KMS-11 (cell line): ENCODE results near the gene COX10.

Experiments
- H2AFZ ChIP-seq: fragments of 200-600 bp; sonication (generic); 2 replicates; pipeline ENCODE4 v1.6.1; 2016; ENCODE audit warnings: antibody characterized with exemption, mixed run types, low read depth
- H3K27ac ChIP-seq: fragments of 200-600 bp; sonication (generic); 2 replicates; pipeline ENCODE4 v1.6.1; 2016; ENCODE audit warnings: mild to moderate bottlenecking, mixed run types
- H3K27me3 ChIP-seq: fragments of 200-600 bp; sonication (generic); 2 replicates; pipeline ENCODE4 v1.6.1; 2017; ENCODE audit warnings: mild to moderate bottlenecking, low read depth, mixed run types, moderate library complexity; ENCODE audit not compliant: insufficient read depth
- H3K36me3 ChIP-seq: fragments of 200-600 bp; sonication (generic); 2 replicates; pipeline ENCODE4 v1.6.1; 2017; ENCODE audit warnings: mild to moderate bottlenecking, mixed run types; ENCODE audit not compliant: insufficient read depth
- H3K4me1 ChIP-seq: fragments of 200-600 bp; sonication (generic); 2 replicates; pipeline ENCODE4 v1.6.1; 2016; ENCODE audit warnings: mild to moderate bottlenecking, low read depth, mixed run types; ENCODE audit not compliant: poor library complexity, severe bottlenecking
- H3K4me2 ChIP-seq: fragments of 200-600 bp; sonication (generic); 2 replicates; pipeline ENCODE4 v1.7.0; 2016; ENCODE audit warnings: mild to moderate bottlenecking, mixed run types
- H3K4me3 ChIP-seq: fragments of 200-600 bp; sonication (generic); IDR thresholded peaks from 2 replicates; pipeline ENCODE4 v1.6.1; 2017; ENCODE audit warnings: low read depth, low read length, mixed read lengths; ENCODE audit not compliant: insufficient read depth
- H3K79me2 ChIP-seq: fragments of 200-600 bp; sonication (generic); 2 replicates; pipeline ENCODE4 v1.6.1; 2016; ENCODE audit warnings: low read depth, mixed run types; ENCODE audit not compliant: insufficient read depth
- H3K9ac ChIP-seq: fragments of 200-600 bp; sonication (generic); 2 replicates; pipeline ENCODE4 v1.6.1; 2016; ENCODE audit warnings: mild to moderate bottlenecking, mixed run types
- H4K20me1 ChIP-seq: fragments of 200-600 bp; sonication (generic); 2 replicates; pipeline ENCODE4 v1.6.1; 2016; ENCODE audit warnings: mild to moderate bottlenecking, mixed run types; ENCODE audit not compliant: insufficient read depth
- TF ChIP-seq, protein P1 (sequence below): fragments of 200-600 bp; sonication (generic); conservative IDR thresholded peaks from 2 replicates; pipeline ENCODE4 v1.6.1; 2017; ENCODE audit warnings: low read depth, mild to moderate bottlenecking, antibody characterized with exemption, low read length, moderate library complexity, mixed read lengths

The COX10 gene

GRCh38 chr17:14072881-14073280 lies 3.6 kb downstream of the COX10 start:
- Histone ChIP-seq H2AFZ (no peak overlapping the region), H3K79me2 (peaks cover 13% of the 10 kb centered on the region), H3K27ac (no peak overlapping the region), H3K4me1 (peaks cover 9% of the 10 kb centered on the region), H3K9ac (no peak overlapping the region), H4K20me1 (no peaks in the 10 kb centered on the region), H3K4me3 (no peak overlapping the region), H3K4me2 (no peak overlapping the region), H3K36me3 (no peaks in the 10 kb centered on the region), H3K27me3 (no peaks in the 10 kb centered on the region)
- TF ChIP-seq, protein P1, sequence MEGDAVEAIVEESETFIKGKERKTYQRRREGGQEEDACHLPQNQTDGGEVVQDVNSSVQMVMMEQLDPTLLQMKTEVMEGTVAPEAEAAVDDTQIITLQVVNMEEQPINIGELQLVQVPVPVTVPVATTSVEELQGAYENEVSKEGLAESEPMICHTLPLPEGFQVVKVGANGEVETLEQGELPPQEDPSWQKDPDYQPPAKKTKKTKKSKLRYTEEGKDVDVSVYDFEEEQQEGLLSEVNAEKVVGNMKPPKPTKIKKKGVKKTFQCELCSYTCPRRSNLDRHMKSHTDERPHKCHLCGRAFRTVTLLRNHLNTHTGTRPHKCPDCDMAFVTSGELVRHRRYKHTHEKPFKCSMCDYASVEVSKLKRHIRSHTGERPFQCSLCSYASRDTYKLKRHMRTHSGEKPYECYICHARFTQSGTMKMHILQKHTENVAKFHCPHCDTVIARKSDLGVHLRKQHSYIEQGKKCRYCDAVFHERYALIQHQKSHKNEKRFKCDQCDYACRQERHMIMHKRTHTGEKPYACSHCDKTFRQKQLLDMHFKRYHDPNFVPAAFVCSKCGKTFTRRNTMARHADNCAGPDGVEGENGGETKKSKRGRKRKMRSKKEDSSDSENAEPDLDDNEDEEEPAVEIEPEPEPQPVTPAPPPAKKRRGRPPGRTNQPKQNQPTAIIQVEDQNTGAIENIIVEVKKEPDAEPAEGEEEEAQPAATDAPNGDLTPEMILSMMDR: no peak

DNA sequence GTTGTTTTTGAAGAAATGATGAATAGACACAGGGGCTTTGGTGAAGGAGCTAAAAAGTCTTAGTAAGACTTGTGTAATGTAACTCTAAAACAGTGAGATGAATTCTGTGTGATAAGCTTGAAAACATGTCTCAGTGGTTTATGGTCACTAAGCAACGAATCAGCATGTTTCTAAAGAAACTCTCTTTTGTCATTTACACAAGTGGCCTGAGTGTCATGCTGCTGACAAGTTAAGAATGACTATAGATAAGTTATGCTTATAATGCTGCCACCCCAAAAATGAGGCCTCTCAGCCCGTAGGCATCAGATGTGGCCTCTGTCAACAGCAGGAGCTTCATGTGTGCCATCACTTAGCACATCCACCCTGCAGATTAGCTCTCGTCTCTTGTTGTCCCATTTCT lies 8.7 kb downstream of the COX10 start:
- TF ChIP-seq, protein P1: no peak

GRCh38 chr17:14080847-14081251 lies 11.5 kb downstream of the COX10 start:
- H3K4me1 ChIP-seq: peaks cover 24% of the 10 kb centered on the region
- H3K4me2 ChIP-seq: peak overlapping the region; percentile 17; the same call in 1 of the 2 replicates
- peak overlapping the region; percentile 43; the same call in 1 of the 2 replicates for H3K27ac ChIP-seq
- TF ChIP-seq, protein P1: no peak
- H3K79me2 ChIP-seq: no peaks in the 10 kb centered on the region; the same call in 1 of the 2 replicates
- no peak overlapping the region; the same call in 1 of the 2 replicates for H3K9ac ChIP-seq
- no peaks in the 10 kb centered on the region for H4K20me1 ChIP-seq
- H2AFZ ChIP-seq: no peak overlapping the region
- no peaks in the 10 kb centered on the region for H3K27me3 ChIP-seq
- H3K36me3 ChIP-seq: no peaks in the 10 kb centered on the region
- no peak overlapping the region for H3K4me3 ChIP-seq

More for the DNA sequence above, 8.7 kb downstream of the COX10 start:
- no peaks in the 10 kb centered on the region; the same call in 1 of the 2 replicates for H3K79me2 ChIP-seq
- no peak overlapping the region for H2AFZ ChIP-seq
- no peaks in the 10 kb centered on the region for H3K27me3 ChIP-seq
- peak overlapping the region; percentile 22; the same call in 1 of the 2 replicates for H3K9ac ChIP-seq
- H3K36me3 ChIP-seq: no peaks in the 10 kb centered on the region
- no peak overlapping the region for H3K4me3 ChIP-seq
- no peaks in the 10 kb centered on the region for H4K20me1 ChIP-seq
- peaks cover 24% of the 10 kb centered on the region for H3K4me1 ChIP-seq
- no peak overlapping the region for H3K4me2 ChIP-seq
- peak overlapping the region; percentile 77 for H3K27ac ChIP-seq

GRCh38 chr17:14082848-14083247 lies 13.5 kb downstream of the COX10 start:
- H3K4me1 ChIP-seq: peaks cover 15% of the 10 kb centered on the region
- no peaks in the 10 kb centered on the region; the same call in 1 of the 2 replicates for H3K79me2 ChIP-seq
- H2AFZ ChIP-seq: no peak overlapping the region
- no peak overlapping the region for H3K4me3 ChIP-seq
- no peak overlapping the region for H3K27ac ChIP-seq
- no peaks in the 10 kb centered on the region for H3K36me3 ChIP-seq
- no peak overlapping the region for H3K9ac ChIP-seq
- no peaks in the 10 kb centered on the region for H4K20me1 ChIP-seq
- TF ChIP-seq, protein P1: no peak
- H3K27me3 ChIP-seq: no peaks in the 10 kb centered on the region
- no peak overlapping the region for H3K4me2 ChIP-seq
